Measurements from ENCODE around the gene PDE4B.

PDE4B gene

DNA sequence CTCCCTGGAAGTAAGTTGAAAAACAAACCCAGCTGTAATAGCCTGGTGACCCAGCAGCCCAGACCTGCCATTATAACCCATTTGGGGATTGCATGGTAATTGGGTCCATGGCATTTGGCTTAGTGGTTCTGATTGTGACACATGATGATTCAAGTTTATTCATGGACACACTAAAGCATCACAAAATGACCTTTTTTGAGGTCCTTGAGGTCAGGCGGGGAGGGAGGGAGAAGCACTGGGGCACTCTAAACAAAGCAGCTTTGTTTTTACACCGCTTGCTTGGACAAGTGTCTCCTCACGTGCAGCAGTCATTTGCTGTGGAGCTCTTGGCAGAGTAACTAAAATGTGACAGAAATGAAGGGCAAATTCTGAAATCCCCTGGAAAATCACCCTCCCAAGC, 500.2 kb downstream of the PDE4B start:
- no peak overlapping the region for H3K9ac ChIP-seq (ENCODE audit: low read depth, low read length, poor library complexity, severe bottlenecking)
- H3K4me1 ChIP-seq (ENCODE audit: insufficient read depth, low read length, poor library complexity, severe bottlenecking), result peaks cover 15% of the 10 kb centered on the region
- no peaks in the 10 kb centered on the region for H4K20me1 ChIP-seq (ENCODE audit: insufficient read depth, low read length, poor library complexity, severe bottlenecking)
- no peak overlapping the region for H3K4me2 ChIP-seq (ENCODE audit: low read depth, low read length, poor library complexity, severe bottlenecking)
- H3K9me2 ChIP-seq (replicated peaks; ENCODE audit: low read depth, low read length), result no peaks in the 10 kb centered on the region
- H3K36me3 ChIP-seq (ENCODE audit: insufficient read depth, low read length), result no peaks in the 10 kb centered on the region
- H3K4me3 ChIP-seq (ENCODE audit: low read length, poor library complexity, severe bottlenecking), result no peak overlapping the region
- no peaks in the 10 kb centered on the region for H3K79me2 ChIP-seq (ENCODE audit: insufficient read depth, low read length)
- no peaks in the 10 kb centered on the region for H3K27me3 ChIP-seq (ENCODE audit: insufficient read depth, low read length, poor library complexity, severe bottlenecking)
- H3K9me3 ChIP-seq (ENCODE audit: insufficient read depth, low read depth, low read length), result no peaks in the 10 kb centered on the region
- TF ChIP-seq EZH2phosphoT487 (IDR thresholded peaks at IDR 0.05; ENCODE audit: borderline replicate concordance), result no peak
- TF ChIP-seq, protein P1, sequence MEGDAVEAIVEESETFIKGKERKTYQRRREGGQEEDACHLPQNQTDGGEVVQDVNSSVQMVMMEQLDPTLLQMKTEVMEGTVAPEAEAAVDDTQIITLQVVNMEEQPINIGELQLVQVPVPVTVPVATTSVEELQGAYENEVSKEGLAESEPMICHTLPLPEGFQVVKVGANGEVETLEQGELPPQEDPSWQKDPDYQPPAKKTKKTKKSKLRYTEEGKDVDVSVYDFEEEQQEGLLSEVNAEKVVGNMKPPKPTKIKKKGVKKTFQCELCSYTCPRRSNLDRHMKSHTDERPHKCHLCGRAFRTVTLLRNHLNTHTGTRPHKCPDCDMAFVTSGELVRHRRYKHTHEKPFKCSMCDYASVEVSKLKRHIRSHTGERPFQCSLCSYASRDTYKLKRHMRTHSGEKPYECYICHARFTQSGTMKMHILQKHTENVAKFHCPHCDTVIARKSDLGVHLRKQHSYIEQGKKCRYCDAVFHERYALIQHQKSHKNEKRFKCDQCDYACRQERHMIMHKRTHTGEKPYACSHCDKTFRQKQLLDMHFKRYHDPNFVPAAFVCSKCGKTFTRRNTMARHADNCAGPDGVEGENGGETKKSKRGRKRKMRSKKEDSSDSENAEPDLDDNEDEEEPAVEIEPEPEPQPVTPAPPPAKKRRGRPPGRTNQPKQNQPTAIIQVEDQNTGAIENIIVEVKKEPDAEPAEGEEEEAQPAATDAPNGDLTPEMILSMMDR (conservative IDR thresholded peaks at IDR 0.05; ENCODE audit: low read length), result no peak
- no peaks in the 10 kb centered on the region for H3F3A ChIP-seq (ENCODE audit: low read depth)
- no peak overlapping the region for H2AFZ ChIP-seq (ENCODE audit: low read length)

DNA sequence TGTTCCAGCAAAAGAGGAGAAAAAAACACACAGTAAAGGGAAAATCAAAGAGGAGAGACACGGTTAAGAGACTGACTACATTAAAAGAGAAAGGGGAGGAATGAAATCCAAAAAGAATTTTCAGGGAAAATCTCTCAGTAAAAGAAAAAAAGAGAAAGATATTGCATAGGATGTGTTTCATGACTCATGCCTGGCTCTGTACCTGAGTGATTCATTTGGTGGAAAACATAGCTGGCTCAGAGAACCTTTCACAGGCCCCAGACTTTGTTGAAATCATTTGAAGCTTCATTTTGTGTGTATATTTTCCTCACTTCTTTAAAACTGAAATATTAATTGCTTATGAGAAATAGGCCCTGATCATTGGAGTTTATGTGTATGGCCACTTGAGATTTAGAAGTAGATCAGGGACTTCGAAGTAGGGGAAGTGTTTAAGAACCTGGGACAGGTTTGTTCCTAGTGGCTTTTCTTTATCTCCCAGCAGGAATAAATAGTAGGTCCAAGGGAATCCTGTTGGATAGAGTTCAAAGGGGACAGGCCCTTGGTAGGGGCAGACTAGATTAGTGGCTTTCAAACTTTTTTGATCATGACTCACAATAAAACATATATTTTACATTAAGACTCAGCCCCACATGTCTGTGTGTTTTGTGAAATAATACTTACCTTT, 502.1 kb downstream of the PDE4B start:
- Histone ChIP-seq H3K36me3 (ENCODE audit: insufficient read depth, low read length) (no peaks in the 10 kb centered on the region), H4K20me1 (ENCODE audit: insufficient read depth, low read length, poor library complexity, severe bottlenecking) (no peaks in the 10 kb centered on the region), H3K4me2 (ENCODE audit: low read depth, low read length, poor library complexity, severe bottlenecking) (no peak overlapping the region), H2AFZ (ENCODE audit: low read length) (no peak overlapping the region), H3K9ac (ENCODE audit: low read depth, low read length, poor library complexity, severe bottlenecking) (no peak overlapping the region), H3K79me2 (ENCODE audit: insufficient read depth, low read length) (no peaks in the 10 kb centered on the region), H3K4me3 (ENCODE audit: low read length, poor library complexity, severe bottlenecking) (no peak overlapping the region), H3K9me2 (replicated peaks; ENCODE audit: low read depth, low read length) (no peaks in the 10 kb centered on the region), H3K27me3 (ENCODE audit: insufficient read depth, low read length, poor library complexity, severe bottlenecking) (no peaks in the 10 kb centered on the region), H3K4me1 (ENCODE audit: insufficient read depth, low read length, poor library complexity, severe bottlenecking) (peaks cover 23% of the 10 kb centered on the region), H3K9me3 (ENCODE audit: insufficient read depth, low read depth, low read length) (no peaks in the 10 kb centered on the region), H3F3A (ENCODE audit: low read depth) (no peaks in the 10 kb centered on the region; the same call in 1 of the 2 replicates)
- TF ChIP-seq, protein P1 (conservative IDR thresholded peaks at IDR 0.05; ENCODE audit: low read length), result no peak
- no peak for TF ChIP-seq EZH2phosphoT487 (IDR thresholded peaks at IDR 0.05; ENCODE audit: borderline replicate concordance)

DNA sequence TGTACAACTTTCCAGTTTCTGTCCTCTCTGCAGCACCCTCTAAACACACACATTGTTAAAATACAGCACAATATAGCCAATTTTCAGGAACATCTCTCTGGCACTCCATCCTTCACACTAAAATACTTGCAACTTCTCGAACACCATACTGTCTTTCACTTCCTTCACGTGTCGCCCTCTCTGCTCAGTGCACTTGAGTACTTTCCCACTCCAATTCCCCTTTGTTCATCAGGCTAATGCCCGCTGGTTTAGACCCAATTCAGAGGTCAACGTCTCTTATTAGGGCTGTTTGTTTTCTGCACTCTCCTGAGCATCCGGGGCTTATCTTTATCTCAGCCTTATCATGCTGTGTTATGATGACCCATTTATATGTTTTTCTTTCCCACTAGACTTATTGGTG, 503.1 kb downstream of the PDE4B start:
- Histone ChIP-seq H3F3A (ENCODE audit: low read depth) (no peaks in the 10 kb centered on the region; the same call in 1 of the 2 replicates), H3K36me3 (ENCODE audit: insufficient read depth, low read length) (no peaks in the 10 kb centered on the region), H3K79me2 (ENCODE audit: insufficient read depth, low read length) (no peaks in the 10 kb centered on the region), H3K27me3 (ENCODE audit: insufficient read depth, low read length, poor library complexity, severe bottlenecking) (no peaks in the 10 kb centered on the region), H3K9ac (ENCODE audit: low read depth, low read length, poor library complexity, severe bottlenecking) (no peak overlapping the region), H3K9me2 (replicated peaks; ENCODE audit: low read depth, low read length) (no peaks in the 10 kb centered on the region), H3K4me2 (ENCODE audit: low read depth, low read length, poor library complexity, severe bottlenecking) (no peak overlapping the region), H3K4me1 (ENCODE audit: insufficient read depth, low read length, poor library complexity, severe bottlenecking) (peaks cover 21% of the 10 kb centered on the region), H4K20me1 (ENCODE audit: insufficient read depth, low read length, poor library complexity, severe bottlenecking) (no peaks in the 10 kb centered on the region), H3K9me3 (ENCODE audit: insufficient read depth, low read depth, low read length) (no peaks in the 10 kb centered on the region), H2AFZ (ENCODE audit: low read length) (no peak overlapping the region), H3K4me3 (ENCODE audit: low read length, poor library complexity, severe bottlenecking) (no peak overlapping the region)
- TF ChIP-seq, protein P1 (conservative IDR thresholded peaks at IDR 0.05; ENCODE audit: low read length), result no peak
- no peak for TF ChIP-seq EZH2phosphoT487 (IDR thresholded peaks at IDR 0.05; ENCODE audit: borderline replicate concordance)

Data from Loucy (cell line).